DND-41 (cell line): ENCODE data around the gene TBC1D1.

Experiments
- ATAC-seq: fragments of 200-7000 bp; cut with Tn5 transposase; 3 replicates; pipeline ENCODE4 v1.9.1; 2021; ENCODE audit warnings: low read depth; ENCODE audit not compliant: insufficient read depth
- DNase-seq: peaks from one replicate; pipeline ENCODE4 v3.0.0-alpha.2; 2020
- H2AFZ ChIP-seq: 2 replicates; pipeline ENCODE4 v1.6.0; 2012; ENCODE audit warnings: low read depth, low read length
- H3K27ac ChIP-seq: 2 replicates; pipeline ENCODE4 v1.5.1; 2012; ENCODE audit warnings: low read length, inconsistent platforms
- H3K27me3 ChIP-seq: fragments of 200-600 bp; sonication (generic); 2 replicates; pipeline ENCODE4 v1.6.0; 2012; ENCODE audit warnings: low read length, mild to moderate bottlenecking, inconsistent platforms; ENCODE audit not compliant: insufficient read depth, poor library complexity
- H3K36me3 ChIP-seq: 2 replicates; pipeline ENCODE4 v1.5.1; 2012; ENCODE audit warnings: low read length, inconsistent platforms; ENCODE audit not compliant: insufficient read depth
- H3K4me1 ChIP-seq: 2 replicates; pipeline ENCODE4 v1.5.1; 2012; ENCODE audit warnings: mild to moderate bottlenecking, low read length; ENCODE audit not compliant: insufficient read depth
- H3K4me2 ChIP-seq: 2 replicates; pipeline ENCODE4 v1.6.0; 2012; ENCODE audit warnings: mild to moderate bottlenecking, moderate library complexity, low read length, inconsistent platforms; ENCODE audit not compliant: insufficient read depth
- H3K4me3 ChIP-seq, 2 experiments: fragments of 200-600 bp in 1 of 2; shearing (Covaris generic) in 1 of 2; 2 replicates each; pipeline ENCODE4 v1.5.1; 2012 to 2016; ENCODE audit warnings: inconsistent platforms in 2 of 2, low read length in 2 of 2, mild to moderate bottlenecking in 2 of 2, low read depth in 1 of 2, moderate library complexity in 1 of 2
- H3K79me2 ChIP-seq: 2 replicates; pipeline ENCODE4 v1.6.0; 2012; ENCODE audit warnings: low read length, inconsistent platforms; ENCODE audit not compliant: insufficient read depth
- H3K9ac ChIP-seq: 2 replicates; pipeline ENCODE4 v1.6.0; 2012; ENCODE audit warnings: low read depth, mild to moderate bottlenecking, inconsistent platforms, low read length, moderate library complexity
- H3K9me3 ChIP-seq: 2 replicates; pipeline ENCODE4 v1.5.1; 2012; ENCODE audit warnings: low read length, moderate library complexity, mild to moderate bottlenecking, inconsistent platforms; ENCODE audit not compliant: insufficient read depth, severe bottlenecking
- H4K20me1 ChIP-seq: 2 replicates; pipeline ENCODE4 v1.6.0; 2012; ENCODE audit warnings: low read length; ENCODE audit not compliant: insufficient read depth
- CTCF ChIP-seq: IDR thresholded peaks from 2 replicates; pipeline ENCODE4 v1.5.1; 2012; ENCODE audit warnings: borderline replicate concordance, low read length, moderate library complexity, mild to moderate bottlenecking; ENCODE audit not compliant: poor library complexity, severe bottlenecking; ENCODE audit errors: extremely low read depth
- EZH2 ChIP-seq: IDR thresholded peaks from 3 replicates; pipeline ENCODE4 v1.6.1; 2012; ENCODE audit warnings: borderline replicate concordance, low read depth, mild to moderate bottlenecking, moderate library complexity, low read length, inconsistent platforms; ENCODE audit not compliant: severe bottlenecking

TBC1D1 gene

DNA sequence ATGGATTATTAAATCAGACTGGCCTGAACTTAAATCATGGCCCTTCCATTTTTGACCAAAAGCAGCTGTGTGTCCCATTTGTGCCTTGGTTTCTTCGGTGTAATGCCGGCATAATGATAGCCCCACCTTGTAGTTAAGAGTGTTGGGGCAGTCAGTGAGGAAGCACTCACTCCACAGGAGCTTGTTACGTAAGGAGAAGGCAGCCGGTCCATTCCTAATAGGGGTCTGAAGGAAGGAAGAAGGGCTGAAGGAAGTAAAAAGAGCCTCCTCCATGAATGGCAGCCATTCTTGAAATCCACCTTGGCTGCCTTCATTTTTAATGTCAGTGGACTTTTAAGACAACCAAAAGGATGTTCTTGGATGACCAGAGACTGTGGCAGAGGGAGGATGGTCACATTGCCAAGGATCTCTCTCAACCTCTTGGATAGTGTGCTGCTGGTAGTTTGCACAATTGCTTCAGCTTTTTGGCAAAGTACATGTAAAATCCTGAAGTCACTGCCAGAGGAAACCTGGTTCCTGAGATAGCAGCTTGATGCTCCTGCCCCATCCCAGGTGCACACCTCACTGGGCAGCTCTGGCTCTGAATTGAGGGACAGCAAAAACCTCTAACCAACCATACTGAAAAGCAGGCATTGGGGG lies 182.8 kb downstream of the TBC1D1 start:
- Histone ChIP-seq H3K79me2 (no peaks in the 10 kb centered on the region), H3K4me1 (no peaks in the 10 kb centered on the region), H3K4me3 (no peak overlapping the region), H4K20me1 (no peaks in the 10 kb centered on the region), H3K27me3 (no peaks in the 10 kb centered on the region), H3K9me3 (no peaks in the 10 kb centered on the region), H3K27ac (no peak overlapping the region), H2AFZ (no peak overlapping the region), H3K4me2 (no peak overlapping the region), H3K9ac (no peak overlapping the region), H3K36me3 (peaks cover 30% of the 10 kb centered on the region)
- ATAC-seq (no peak), DNase-seq (no peak)
- no peak for TF ChIP-seq EZH2
- no peak for TF ChIP-seq CTCF

DNA sequence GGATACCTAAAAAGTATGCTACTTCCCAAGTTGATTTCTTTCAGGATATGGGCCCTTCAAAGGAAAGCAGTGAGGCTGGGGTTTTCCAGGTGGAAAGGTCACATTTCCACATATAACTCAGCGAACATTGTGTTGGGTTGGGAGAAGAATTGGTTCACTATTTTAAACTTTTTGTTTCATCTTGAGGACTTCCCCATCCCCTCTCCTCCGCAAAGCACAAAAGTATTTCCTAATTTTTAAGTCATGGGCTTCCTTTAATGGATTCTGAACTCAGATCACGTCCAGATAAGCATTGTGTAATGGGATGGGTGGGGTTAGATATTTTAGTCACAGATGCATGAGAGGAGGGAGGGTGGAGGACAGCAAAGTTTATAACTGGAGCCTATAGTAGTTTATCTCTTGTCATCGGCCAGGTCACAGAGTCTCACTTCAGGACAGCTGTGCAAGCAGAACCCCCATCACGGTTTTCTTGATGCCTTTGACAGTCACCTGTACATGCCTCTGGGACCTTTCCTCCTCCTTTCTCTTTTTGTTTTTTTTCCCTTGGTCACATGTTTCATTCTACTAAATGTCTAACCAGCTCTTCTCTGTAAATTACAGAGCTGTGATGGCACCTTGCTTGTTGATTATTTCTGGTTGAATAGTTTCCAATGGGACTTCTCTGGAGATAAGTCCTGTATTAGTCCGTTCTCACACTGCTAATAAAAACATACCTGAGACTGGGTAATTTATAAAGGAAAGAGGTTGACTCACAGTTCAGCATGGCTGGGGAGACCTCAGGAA lies 184.7 kb downstream of the TBC1D1 start:
- no peaks in the 10 kb centered on the region for H3K4me1 ChIP-seq
- no peak overlapping the region for H3K9ac ChIP-seq
- H3K4me2 ChIP-seq = no peak overlapping the region
- DNase-seq (no peak), ATAC-seq (no peak)
- no peaks in the 10 kb centered on the region for H3K9me3 ChIP-seq
- no peaks in the 10 kb centered on the region for H4K20me1 ChIP-seq
- H3K36me3 ChIP-seq = peaks cover 33% of the 10 kb centered on the region
- no peak for TF ChIP-seq EZH2
- no peak for TF ChIP-seq CTCF
- no peak overlapping the region for H3K27ac ChIP-seq
- H3K79me2 ChIP-seq = no peaks in the 10 kb centered on the region
- H3K4me3 ChIP-seq = no peak overlapping the region
- H2AFZ ChIP-seq = no peak overlapping the region
- no peaks in the 10 kb centered on the region for H3K27me3 ChIP-seq

GRCh38 chr4:38076153-38076669 lies 185.3 kb downstream of the TBC1D1 start:
- no peak overlapping the region for H3K4me3 ChIP-seq
- no peak overlapping the region for H3K9ac ChIP-seq

More at GRCh38 chr4:38076153-38076669, 185.3 kb downstream of the TBC1D1 start:
- Histone ChIP-seq H3K4me1 (no peaks in the 10 kb centered on the region), H3K9me3 (no peaks in the 10 kb centered on the region), H3K36me3 (peaks cover 34% of the 10 kb centered on the region), H2AFZ (no peak overlapping the region), H3K79me2 (no peaks in the 10 kb centered on the region), H4K20me1 (no peaks in the 10 kb centered on the region), H3K27me3 (no peaks in the 10 kb centered on the region), H3K4me2 (no peak overlapping the region), H3K27ac (no peak overlapping the region)
- ATAC-seq (no peak), DNase-seq (no peak)
- no peak for TF ChIP-seq CTCF
- TF ChIP-seq EZH2 = no peak
